HepG2 (cell line): ENCODE results near the gene USP7. TPM values are rescaled to one million over a fixed set of nuclear protein-coding genes. Genes with fewer than 3 reads are reported as not detected.
A peak's percentile ranks its signal among the peaks of the same experiment; 100 is the strongest.

Experiments used
- CHCHD3 ChIP-seq: sonication (generic); formaldehyde crosslinking; IDR thresholded peaks from 2 replicates; pipeline ENCODE4 v1.8.0; 2022; ENCODE audit warnings: mild to moderate bottlenecking, missing genetic modification reagents, moderate library complexity
- EZH2 ChIP-seq: conservative IDR thresholded peaks from 2 replicates; pipeline ENCODE4 v1.6.1; 2012; ENCODE audit warnings: mild to moderate bottlenecking, low read depth, low read length, moderate library complexity
- FOXO1 ChIP-seq: sonication (generic); formaldehyde crosslinking; IDR thresholded peaks from 2 replicates; pipeline ENCODE4 v1.4.0; 2020; ENCODE audit warnings: missing genetic modification reagents
- ISL2 ChIP-seq: sonication (generic); formaldehyde crosslinking; IDR thresholded peaks from 2 replicates; pipeline ENCODE4 v1.5.0; 2020; ENCODE audit warnings: missing genetic modification reagents
- KAT8 ChIP-seq: IDR thresholded peaks from 2 replicates; pipeline ENCODE4 v1.6.1; 2016; ENCODE audit warnings: missing genetic modification reagents, missing compliant biosample characterization
- KLF11 ChIP-seq: IDR thresholded peaks from 2 replicates; pipeline ENCODE4 v1.6.1; 2016; ENCODE audit warnings: missing compliant biosample characterization
- KMT2A ChIP-seq: sonication (generic); formaldehyde crosslinking; IDR thresholded peaks from 2 replicates; pipeline ENCODE4 v1.4.0; 2020; ENCODE audit warnings: missing genetic modification reagents
- LBX2 ChIP-seq: sonication (generic); formaldehyde crosslinking; IDR thresholded peaks from 2 replicates; pipeline ENCODE4 v1.5.0; 2020; ENCODE audit warnings: missing genetic modification reagents, mild to moderate bottlenecking, borderline replicate concordance
- MTA3 ChIP-seq: sonication (generic); formaldehyde crosslinking; IDR thresholded peaks from 2 replicates; pipeline ENCODE4 v1.4.0; 2020; ENCODE audit warnings: missing genetic modification reagents
- NFE2L2 ChIP-seq: fragments of 150-350 bp; IDR thresholded peaks from 2 replicates; pipeline ENCODE4 v1.6.1; 2014; ENCODE audit warnings: low read length
- PRDM15 ChIP-seq: sonication (generic); formaldehyde crosslinking; IDR thresholded peaks from 2 replicates; pipeline ENCODE4 v1.4.0; 2020; ENCODE audit warnings: missing genetic modification reagents
- SMARCE1 ChIP-seq: fragments of 450-650 bp; IDR thresholded peaks from 2 replicates; pipeline ENCODE4 v1.6.1; 2017; ENCODE audit warnings: borderline replicate concordance
- SMC3 ChIP-seq: IDR thresholded peaks from 2 replicates; pipeline ENCODE4 v1.6.1; 2011; ENCODE audit warnings: low read length, improper control_type of control experiment
- SNAI1 ChIP-seq: sonication (generic); formaldehyde crosslinking; IDR thresholded peaks from 2 replicates; pipeline ENCODE4 v1.5.0; 2020; ENCODE audit warnings: mild to moderate bottlenecking, missing genetic modification reagents, borderline replicate concordance
- SOX13 ChIP-seq, 3 experiments: fragments of 450-650 bp in 1 of 3; sonication (generic) in 1 of 3; formaldehyde crosslinking in 1 of 3; IDR thresholded peaks in 2 of 3; conservative IDR thresholded peaks in 1 of 3; 2 replicates each; pipeline versions ENCODE4 v1.5.0 to v1.6.1; 2016 to 2020; ENCODE audit warnings: antibody characterized with exemption in 1 of 3, mild to moderate bottlenecking in 1 of 3, missing compliant biosample characterization in 1 of 3, missing genetic modification reagents in 1 of 3, moderate library complexity in 1 of 3
- TP53 ChIP-seq: sonication (generic); formaldehyde crosslinking; conservative IDR thresholded peaks from 2 replicates; pipeline ENCODE4 v1.4.0; 2020; ENCODE audit warnings: missing genetic modification reagents
- YY1 ChIP-seq: IDR thresholded peaks from 2 replicates; pipeline ENCODE4 v1.6.1; 2011; ENCODE audit warnings: low read length, low read depth, moderate library complexity, mild to moderate bottlenecking; ENCODE audit not compliant: insufficient read depth, insufficient replicate concordance
- ZNF274 ChIP-seq: sonication (generic); formaldehyde crosslinking; IDR thresholded peaks from 2 replicates; pipeline ENCODE4 v1.5.1; 2020; ENCODE audit warnings: mild to moderate bottlenecking, missing genetic modification reagents
- ZNF383 ChIP-seq: sonication (generic); formaldehyde crosslinking; IDR thresholded peaks from 2 replicates; pipeline ENCODE4 v1.4.0; 2020; ENCODE audit warnings: missing genetic modification reagents, mild to moderate bottlenecking, borderline replicate concordance
- ZNF430 ChIP-seq: sonication (generic); formaldehyde crosslinking; IDR thresholded peaks from 2 replicates; pipeline ENCODE4 v1.9.0; 2021; ENCODE audit warnings: mild to moderate bottlenecking, missing genetic modification reagents
- ZNF563 ChIP-seq: sonication (generic); formaldehyde crosslinking; IDR thresholded peaks from 2 replicates; pipeline ENCODE4 v1.8.0; 2022; ENCODE audit warnings: mild to moderate bottlenecking, moderate library complexity, missing genetic modification reagents
- ZNF629 ChIP-seq: sonication (generic); formaldehyde crosslinking; conservative IDR thresholded peaks from 2 replicates; pipeline ENCODE4 v1.5.0; 2020; ENCODE audit warnings: missing genetic modification reagents
- ZNF687 ChIP-seq: sonication (generic); formaldehyde crosslinking; IDR thresholded peaks from 2 replicates; pipeline ENCODE4 v1.5.1; 2020; ENCODE audit warnings: mild to moderate bottlenecking, missing genetic modification reagents, moderate library complexity
- ZNF768 ChIP-seq: sonication (generic); formaldehyde crosslinking; IDR thresholded peaks from 2 replicates; pipeline ENCODE4 v1.4.0; 2020; ENCODE audit warnings: missing genetic modification reagents
- polyA plus RNA-seq, 8 experiments: library from polyadenylated mRNA; depleted of rRNA in 3 of 8; stranded (reverse) in 7 of 8; unstranded in 1 of 8; fragments of >200 nt; fragmentation: Illumina TruSeq in 4 of 8; extraction: Trizol in 4 of 8; gene quantifications; 2 replicates each; pipeline versions ENCODE4 v1.2.1 to v1.2.3, GENCODE V29; 2011 to 2016; ENCODE audit warnings: low read depth in 4 of 8, missing spikeins in 1 of 8, mixed read lengths in 1 of 8; ENCODE audit not compliant: insufficient read depth in 1 of 8
- total RNA-seq, 5 experiments: library from RNA; depleted of rRNA; stranded (reverse); fragments of >200 nt; fragmentation: Illumina TruSeq; extraction: Trizol; gene quantifications; 2 replicates each; pipeline ENCODE4 v1.2.3, GENCODE V29; 2016; ENCODE audit warnings: low read depth in 1 of 5

The USP7 gene
- total and polyA plus RNA-seq, 2 of the 13 experiments (the other 11 are each of a cell fraction or from before 2014, with no cell fraction given), result 52.5 to 173 TPM

GRCh38 chr16:8950580-8951077 is 13.1 kb downstream of the USP7 start (continued):
- TF ChIP-seq KMT2A (CRISPR knock-in tag) (0 out of 2 replicates have a peak, but pooled peaks have one; percentile 17), LBX2 (CRISPR knock-in tag) (no peak), CHCHD3 (CRISPR knock-in tag) (no peak), KLF11 (CRISPR knock-in tag) (no peak), TP53 (CRISPR knock-in tag) (no peak), SMARCE1 (no peak), PRDM15 (CRISPR knock-in tag) (no peak), MTA3 (no peak), FOXO1 (CRISPR knock-in tag) (0 out of 2 replicates have a peak, but pooled peaks have one; percentile 12), YY1 (no peak), SMC3 (no peak), SNAI1 (CRISPR knock-in tag) (no peak), ZNF768 (peak; percentile 20; the same call in 1 of the 2 replicates), EZH2 (no peak), NFE2L2 (no peak), ZNF383 (CRISPR knock-in tag) (no peak), ZNF274 (0 out of 2 replicates have a peak, but pooled peaks have one; percentile 3), ZNF629 (CRISPR knock-in tag) (no peak), ZNF430 (CRISPR knock-in tag) (no peak), ZNF687 (CRISPR knock-in tag) (no peak; the same call in 1 of the 2 replicates), KAT8 (no peak), ISL2 (CRISPR knock-in tag) (no peak), ZNF563 (no peak), SOX13 (IDR thresholded peaks at IDR 0.05) (no peak), SOX13 (CRISPR knock-in tag; conservative IDR thresholded peaks at IDR 0.05 in 1 of 2, IDR thresholded peaks at IDR 0.05 in 1 of 2) (no peak)
